Daoy (cell line): ENCODE measurements around the gene LARP7. TPM values are rescaled to one million over a fixed set of nuclear protein-coding genes. Genes with fewer than 3 reads are reported as not detected.

Source experiments
- total RNA-seq: library from RNA; depleted of rRNA; stranded (reverse); fragments of >200 nt; shearing (Covaris generic); gene quantifications from 2 replicates; pipeline ENCODE4 v1.2.3, GENCODE V29; 2014; rRNA removed

The LARP7 gene
- total RNA-seq, 1 experiment from 2014 or later = 24.1 TPM

Other genes starting within 250 kb of the LARP7 start
- 0.06 TPM in 1 of 2 replicates, not detected in the other for gene NEUROG2, start 121.0 kb upstream of the LARP7 start, total RNA-seq
- 6.3 and 8.4 TPM in 2 replicates for gene ZGRF1, start 234 bp upstream of the LARP7 start, total RNA-seq